GM12875 (cell line): ENCODE measurements around the gene ZNF77.

Experiments used
- H3K4me3 ChIP-seq: one replicate; pipeline ENCODE4 v1.5.1; 2011; ENCODE audit warnings: low read depth, low read length, control low read depth
- CTCF ChIP-seq: IDR thresholded peaks from 2 replicates; pipeline ENCODE4 v1.5.1; 2011; ENCODE audit warnings: low read depth, mild to moderate bottlenecking, control low read depth, inconsistent platforms, low read length, moderate library complexity, borderline replicate concordance; ENCODE audit not compliant: insufficient read depth

The ZNF77 gene

GRCh38 chr19:2978166-2978767 is 33.5 kb upstream of the ZNF77 start:
- H3K4me3 ChIP-seq: no peak overlapping the region
- no peak for TF ChIP-seq CTCF

DNA sequence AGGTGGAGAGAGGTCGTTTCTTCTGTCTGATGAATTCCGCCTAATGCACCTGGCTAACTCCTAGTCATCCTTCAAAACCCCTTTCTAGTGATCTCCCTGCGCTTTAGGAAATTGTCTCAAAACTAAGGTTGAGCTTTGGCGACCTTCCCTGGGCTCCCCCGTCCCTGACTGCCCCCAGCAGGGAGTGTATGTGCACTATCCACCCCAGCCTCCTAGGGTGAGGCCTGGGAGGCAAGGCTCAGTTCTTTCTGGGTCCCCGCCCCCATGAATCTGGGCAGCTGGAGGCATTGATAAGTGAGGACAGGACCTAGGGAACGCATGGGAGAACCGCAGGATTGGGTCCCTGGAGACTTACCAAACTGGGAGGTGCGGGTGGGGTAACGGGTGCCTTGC is 33.0 kb upstream of the ZNF77 start:
- peak overlapping the region; percentile 35 for H3K4me3 ChIP-seq
- TF ChIP-seq CTCF: no peak

- peak within 1 kb of the TSS; percentile 57 for H3K4me3 ChIP-seq
- TF ChIP-seq CTCF: no peak
Observed at GRCh38 chr19:2977001-2977745, 32.4 kb upstream of the ZNF77 start, which contains the start of gene TLE6. TSS of gene TLE6 (plus strand) at chr19:2977564. CDS start at chr19:2978234, 670 bp downstream.

DNA sequence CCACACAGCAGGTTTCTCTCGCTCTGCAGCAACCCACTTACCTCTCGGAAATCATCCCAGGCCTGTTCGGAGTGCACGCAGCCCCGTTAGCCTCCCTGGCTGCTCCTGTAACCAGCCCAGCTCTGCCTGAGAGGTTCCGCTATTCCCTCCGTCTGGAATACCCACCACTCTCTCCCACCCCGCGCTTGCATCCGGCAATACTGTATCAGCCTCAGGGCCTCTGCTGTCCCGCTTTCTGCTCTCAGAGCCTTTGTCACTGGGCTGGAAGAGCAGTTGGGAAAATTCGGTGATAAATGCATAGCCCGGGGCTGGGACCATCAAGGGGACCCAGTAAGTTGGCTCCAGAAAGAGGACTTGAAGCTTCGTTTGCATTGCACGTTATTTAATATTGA is 31.8 kb upstream of the ZNF77 start:
- peak overlapping the region; percentile 57 for H3K4me3 ChIP-seq
- TF ChIP-seq CTCF: no peak

- no peak overlapping the region for H3K4me3 ChIP-seq
Observed at GRCh38 chr19:2974342-2975041, 29.7 kb upstream of the ZNF77 start.

GRCh38 chr19:2973229-2973628 is 28.5 kb upstream of the ZNF77 start:
- TF ChIP-seq CTCF: no peak
- H3K4me3 ChIP-seq: no peak overlapping the region

More at GRCh38 chr19:2974342-2975041, 29.7 kb upstream of the ZNF77 start:
- no peak for TF ChIP-seq CTCF
